ENCODE results near the gene FBXO34. TPM values are rescaled to one million over a fixed set of nuclear protein-coding genes. Genes with fewer than 3 reads are reported as not detected.

FBXO34 gene
- total RNA-seq, 4 donors from 2014 or later, result 26.2 to 55.9 (median 40.7) TPM

GRCh38 chr14:55241673-55242072 lies 29.5 kb upstream of the FBXO34 start:
- ATAC-seq, result peak; percentile 55 to 77
- no peaks in the 10 kb centered on the region for H3K9me3 ChIP-seq
- intact Hi-C loops (cut with DNase I; ENCODE audit: low total_unique reads), result no loop called here
- in situ Hi-C loops (cut with MboI; ENCODE audit: low sequenced_read_pairs in 4 of 4), result loop anchor here in 1 of 4 donors (25.0 kb wide), 1 partner anchor 1221 kb away; no protein-coding TSS in a partner anchor
- H3K36me3 ChIP-seq, result no peaks in the 10 kb centered on the region
- no peaks in the 10 kb centered on the region for H3K4me1 ChIP-seq
- TF ChIP-seq POLR2A (IDR thresholded peaks at IDR 0.05) (no peak), CTCF (IDR thresholded peaks at IDR 0.05 in 4 of 5, conservative IDR thresholded peaks at IDR 0.05 in 1 of 5) (no peak)
- no peak overlapping the region for H3K4me3 ChIP-seq
- H3K27ac ChIP-seq, result peak overlapping the region in 3 of 4 donors; percentile 41 to 61 (median 55)
- DNase-seq, result no peak
- H3K27me3 ChIP-seq, result peaks cover 0 to 9% (median 4%) of the 10 kb centered on the region in 3 donors

- H3K4me1 ChIP-seq, result no peaks in the 10 kb centered on the region
- intact Hi-C loops (cut with DNase I; ENCODE audit: low total_unique reads) (no loop called here), in situ Hi-C loops (cut with MboI; ENCODE audit: low sequenced_read_pairs in 4 of 4) (loop anchor here in 1 of 4 donors (25.0 kb wide), 1 partner anchor 1219 kb away; no protein-coding TSS in a partner anchor)
- no peaks in the 10 kb centered on the region for H3K9me3 ChIP-seq
- H3K27me3 ChIP-seq, result peaks cover 0 to 9% (median 4%) of the 10 kb centered on the region in 3 donors
- H3K4me3 ChIP-seq, result no peak overlapping the region
- no peak for TF ChIP-seq CTCF (IDR thresholded peaks at IDR 0.05 in 4 of 5, conservative IDR thresholded peaks at IDR 0.05 in 1 of 5)
- TF ChIP-seq POLR2A (IDR thresholded peaks at IDR 0.05), result no peak
- DNase-seq (no peak), ATAC-seq (no peak)
- no peak overlapping the region for H3K27ac ChIP-seq
- H3K36me3 ChIP-seq, result no peaks in the 10 kb centered on the region
These were observed 27.8 kb upstream of the FBXO34 start for GRCh38 chr14:55243386-55243785.

GRCh38 chr14:55243813-55244212 lies 27.4 kb upstream of the FBXO34 start:
- intact Hi-C loops (cut with DNase I; ENCODE audit: low total_unique reads) (no loop called here), in situ Hi-C loops (cut with MboI; ENCODE audit: low sequenced_read_pairs in 4 of 4) (loop anchor here in 1 of 4 donors (25.0 kb wide), 1 partner anchor 1218 kb away; no protein-coding TSS in a partner anchor)
- H3K27ac ChIP-seq, result no peak overlapping the region
- H3K27me3 ChIP-seq, result peaks cover 0 to 9% (median 4%) of the 10 kb centered on the region in 3 donors
- TF ChIP-seq POLR2A (IDR thresholded peaks at IDR 0.05) (no peak), CTCF (IDR thresholded peaks at IDR 0.05 in 4 of 5, conservative IDR thresholded peaks at IDR 0.05 in 1 of 5) (no peak)
- ATAC-seq (no peak), DNase-seq (no peak)
- no peaks in the 10 kb centered on the region for H3K9me3 ChIP-seq
- H3K36me3 ChIP-seq, result no peaks in the 10 kb centered on the region
- H3K4me3 ChIP-seq, result no peak overlapping the region
- H3K4me1 ChIP-seq, result no peaks in the 10 kb centered on the region

GRCh38 chr14:55245657-55246268 lies 25.5 kb upstream of the FBXO34 start:
- intact Hi-C loops (cut with DNase I; ENCODE audit: low total_unique reads), result no loop called here
- H3K27me3 ChIP-seq, result peaks cover 0 to 9% (median 4%) of the 10 kb centered on the region in 3 donors
- TF ChIP-seq POLR2A (IDR thresholded peaks at IDR 0.05), result no peak
- TF ChIP-seq CTCF (IDR thresholded peaks at IDR 0.05 in 4 of 5, conservative IDR thresholded peaks at IDR 0.05 in 1 of 5), result peak in 4 of 5 experiments; percentile 17 to 46 (median 32)
- no peaks in the 10 kb centered on the region for H3K36me3 ChIP-seq
- H3K4me3 ChIP-seq, result no peak overlapping the region
- in situ Hi-C loops (cut with MboI; ENCODE audit: low sequenced_read_pairs in 4 of 4), result loop anchor here in 1 of 4 donors (25.0 kb wide), 1 partner anchor 1217 kb away; no protein-coding TSS in a partner anchor
- DNase-seq (no peak), ATAC-seq (no peak)
- H3K4me1 ChIP-seq, result no peaks in the 10 kb centered on the region
- H3K9me3 ChIP-seq, result no peaks in the 10 kb centered on the region
- no peak overlapping the region for H3K27ac ChIP-seq
